Right lobe of liver (tissue), 6 donors: ENCODE data around the gene KLB. TPM values are rescaled to one million over a fixed set of nuclear protein-coding genes. Genes with fewer than 3 reads are reported as not detected.

Source experiments
- ATAC-seq, 4 donors: fragments of 200-7000 bp; cut with Tn5 transposase; one replicate each; pipeline ENCODE4 v1.9.1; 2020; ENCODE audit warnings: mild to moderate bottlenecking in 4 of 4, moderate library complexity in 4 of 4
- DNase-seq, 3 donors: peaks; one replicate each; pipeline ENCODE4 v3.0.0-alpha.2; 2020
- H3K27ac ChIP-seq, 3 donors: fragments of 200-600 bp; one replicate each; pipeline ENCODE4 v1.8.0; 2022
- H3K27me3 ChIP-seq, 2 donors: fragments of 200-600 bp; one replicate each; pipeline ENCODE4 v1.8.0; 2022
- H3K36me3 ChIP-seq, 4 donors: fragments of 200-600 bp; sonication (generic) in 1 of 4; one replicate each; pipeline versions ENCODE4 v1.5.1 to v1.8.0; 2017 to 2022; ENCODE audit warnings: control low read depth in 1 of 4
- H3K4me1 ChIP-seq, 4 donors: fragments of 200-600 bp; sonication (generic) in 1 of 4; one replicate each; pipeline versions ENCODE4 v1.5.1 to v1.8.0; 2017 to 2022; ENCODE audit warnings: control low read depth in 1 of 4
- H3K4me3 ChIP-seq, 3 donors: fragments of 200-600 bp; one replicate each; pipeline ENCODE4 v1.8.0; 2022
- H3K9me3 ChIP-seq, 4 donors: fragments of 200-600 bp; sonication (generic) in 1 of 4; one replicate each; pipeline versions ENCODE4 v1.5.1 to v1.8.0; 2017 to 2022; ENCODE audit warnings: control low read depth in 1 of 4
- CTCF ChIP-seq, 4 donors: fragments of 200-600 bp in 3 of 4; fragments of 450-650 bp in 1 of 4; IDR thresholded peaks; one replicate each; pipeline versions ENCODE4 v1.5.1 to v1.8.0; 2016 to 2022; ENCODE audit warnings: antibody characterized with exemption in 4 of 4, mild to moderate bottlenecking in 2 of 4
- POLR2A ChIP-seq: fragments of 450-650 bp; IDR thresholded peaks from one replicate; pipeline ENCODE4 v1.6.1; 2017; ENCODE audit warnings: antibody characterized with exemption, mild to moderate bottlenecking
- WGBS: methylation state at CpG from one replicate; pipeline ENCODE4 v1.1.6; 2018; ENCODE audit warnings: low coverage, low lambda C conversion rate; ENCODE audit not compliant: insufficient coverage; ENCODE audit errors: missing lambda C conversion rate; 5-methylcytosine and 5-hydroxymethylcytosine counted together
- intact Hi-C, 2 donors: fragments of 100-400 bp; cut with DNase I; formaldehyde crosslinking; loops; one replicate each; pipeline versions ENCODE4 v1.11.2 to v1.14.1; 2022
- total RNA-seq, 6 experiments: library from RNA; depleted of rRNA in 2 of 6; stranded (reverse); fragments of >200 nt in 2 of 6; fragmentation: NEBNext Ultra II Directional in 3 of 6; extraction: Animal tissue kit (Norgen Biotek cat#: 25700) in 3 of 6; gene quantifications; one replicate each; pipeline versions ENCODE4 v1.1.0 to v1.2.4, GENCODE V29; 2016 to 2023
- donor health status: DM: no; HTN: yes; CAD: no.
- donor health status: DM: no; HTN: no; CAD: no.
- donor health status: DM: no; HTN: no; CAD: no.
- donor health status: DM: no; HTN: yes; CAD: no.
- donor health status: DM: no; HTN: yes; CAD: no.

The KLB gene
- total RNA-seq, 6 experiments from 2014 or later, result 12.3 to 54.5 (median 17.5) TPM

- peaks cover 0 to 37% (median 4%) of the 10 kb centered on the region in 4 donors for H3K4me1 ChIP-seq
Observed at GRCh38 chr4:39435659-39436563, 29.2 kb downstream of the KLB start.

GRCh38 chr4:39441593-39441992, 34.9 kb downstream of the KLB start:
- Histone ChIP-seq H3K36me3 (peaks cover 0 to 45% (median 0%) of the 10 kb centered on the region in 4 donors), H3K9me3 (no peaks in the 10 kb centered on the region), H3K4me1 (peaks cover 0 to 13% (median 0%) of the 10 kb centered on the region in 4 donors), H3K27ac (no peak overlapping the region), H3K27me3 (no peaks in the 10 kb centered on the region), H3K4me3 (no peak overlapping the region)
- WGBS, result 87% methylated on average over 2 of the region's 2 CpGs
- ATAC-seq (no peak), DNase-seq (no peak)
- intact Hi-C loops, result no loop called here
- TF ChIP-seq POLR2A (no peak), CTCF (IDR thresholded peaks at IDR 0.05) (no peak)

More at GRCh38 chr4:39435659-39436563, 29.2 kb downstream of the KLB start:
- Histone ChIP-seq H3K9me3 (no peaks in the 10 kb centered on the region), H3K36me3 (peaks cover 0 to 25% (median 0%) of the 10 kb centered on the region in 4 donors), H3K4me3 (peak overlapping the region in 2 of 3 donors; percentile 18 to 54), H3K27me3 (no peaks in the 10 kb centered on the region), H3K27ac (peak overlapping the region in 2 of 3 donors; percentile 44 to 74)
- peak; percentile 26 to 50 (median 44) for TF ChIP-seq CTCF (IDR thresholded peaks at IDR 0.05)
- no peak for TF ChIP-seq POLR2A
- ATAC-seq, result peak in 3 of 4 donors; percentile 52 to 63 (median 61)
- 46% methylated on average over 6 of the region's 7 CpGs for WGBS
- DNase-seq, result no peak
- intact Hi-C loops, result no loop called here

DNA sequence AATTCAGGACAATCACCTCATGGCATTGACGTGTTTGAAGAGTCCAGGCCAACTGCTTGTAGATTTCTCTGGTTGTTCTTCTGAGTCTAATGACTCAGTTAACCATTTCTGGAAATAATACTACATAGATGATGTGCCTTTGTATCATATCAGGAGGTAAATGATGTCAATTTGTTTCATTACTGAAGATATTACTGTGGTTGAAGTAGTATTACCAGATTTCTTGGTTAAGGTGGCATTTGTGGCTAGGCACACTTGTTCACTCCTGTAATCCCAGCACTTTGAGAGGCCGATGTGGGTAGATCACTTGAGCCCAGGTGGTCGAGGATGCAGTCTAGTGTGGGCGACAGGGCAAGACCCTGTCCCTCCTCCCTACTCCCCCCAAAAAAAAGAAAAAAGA, 36.3 kb downstream of the KLB start:
- DNase-seq, result no peak
- no peak overlapping the region for H3K4me3 ChIP-seq
- H3K9me3 ChIP-seq, result no peaks in the 10 kb centered on the region
- H3K36me3 ChIP-seq, result peaks cover 0 to 54% (median 3%) of the 10 kb centered on the region in 4 donors
- H3K27me3 ChIP-seq, result no peaks in the 10 kb centered on the region
- intact Hi-C loops, result no loop called here
- H3K4me1 ChIP-seq, result peaks cover 0 to 2% (median 0%) of the 10 kb centered on the region in 4 donors
- TF ChIP-seq CTCF (IDR thresholded peaks at IDR 0.05) (no peak), POLR2A (no peak)
- 82% methylated on average over 4 of the region's 4 CpGs for WGBS
- no peak for ATAC-seq
- no peak overlapping the region for H3K27ac ChIP-seq

- ATAC-seq, result no peak
- H3K4me3 ChIP-seq, result no peak overlapping the region
- intact Hi-C loops, result no loop called here
- TF ChIP-seq POLR2A (no peak), CTCF (IDR thresholded peaks at IDR 0.05) (no peak)
- H3K36me3 ChIP-seq, result peaks cover 0 to 52% (median 3%) of the 10 kb centered on the region in 4 donors
- H3K9me3 ChIP-seq, result no peaks in the 10 kb centered on the region
- H3K4me1 ChIP-seq, result peaks cover 0 to 16% (median 5%) of the 10 kb centered on the region in 4 donors
- H3K27ac ChIP-seq, result no peak overlapping the region
- no peaks in the 10 kb centered on the region for H3K27me3 ChIP-seq
- WGBS, result 100% methylated on average over 8 of the region's 20 CpGs
- DNase-seq, result no peak
Observed at GRCh38 chr4:39446483-39446841, 39.7 kb downstream of the KLB start.
